Spleen (tissue), 7 donors: ENCODE results near the gene APOA4.

Experiments used
- POLR2A ChIP-seq, 3 donors: fragments of 450-650 bp; IDR thresholded peaks; one replicate each; pipeline ENCODE4 v1.5.1; 2017; ENCODE audit warnings: antibody characterized with exemption in 3 of 3, mild to moderate bottlenecking in 1 of 3
- TF ChIP-seq, protein P1 (sequence below), 11 experiments: fragments of 200-600 bp in 7 of 11; fragments of 450-650 bp in 4 of 11; sonication (generic) in 4 of 11; IDR thresholded peaks in 8 of 11; conservative IDR thresholded peaks in 3 of 11; 1 replicate in 7 of 11; 2 replicates in 4 of 11; pipeline versions ENCODE4 v1.4.0 to v1.8.0; 2016 to 2021; ENCODE audit warnings: antibody characterized with exemption in 11 of 11, inconsistent platforms in 4 of 11, mild to moderate bottlenecking in 1 of 11
- donor health status: DM: no; HTN: no; CAD: no; lungs with moderate emphysema.
- donor health status: DM: no; HTN: no; CAD: no.
- donor health status: DM: no; HTN: no; CAD: no.

- TF ChIP-seq, protein P1, sequence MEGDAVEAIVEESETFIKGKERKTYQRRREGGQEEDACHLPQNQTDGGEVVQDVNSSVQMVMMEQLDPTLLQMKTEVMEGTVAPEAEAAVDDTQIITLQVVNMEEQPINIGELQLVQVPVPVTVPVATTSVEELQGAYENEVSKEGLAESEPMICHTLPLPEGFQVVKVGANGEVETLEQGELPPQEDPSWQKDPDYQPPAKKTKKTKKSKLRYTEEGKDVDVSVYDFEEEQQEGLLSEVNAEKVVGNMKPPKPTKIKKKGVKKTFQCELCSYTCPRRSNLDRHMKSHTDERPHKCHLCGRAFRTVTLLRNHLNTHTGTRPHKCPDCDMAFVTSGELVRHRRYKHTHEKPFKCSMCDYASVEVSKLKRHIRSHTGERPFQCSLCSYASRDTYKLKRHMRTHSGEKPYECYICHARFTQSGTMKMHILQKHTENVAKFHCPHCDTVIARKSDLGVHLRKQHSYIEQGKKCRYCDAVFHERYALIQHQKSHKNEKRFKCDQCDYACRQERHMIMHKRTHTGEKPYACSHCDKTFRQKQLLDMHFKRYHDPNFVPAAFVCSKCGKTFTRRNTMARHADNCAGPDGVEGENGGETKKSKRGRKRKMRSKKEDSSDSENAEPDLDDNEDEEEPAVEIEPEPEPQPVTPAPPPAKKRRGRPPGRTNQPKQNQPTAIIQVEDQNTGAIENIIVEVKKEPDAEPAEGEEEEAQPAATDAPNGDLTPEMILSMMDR (IDR thresholded peaks at IDR 0.05 in 8 of 11, conservative IDR thresholded peaks at IDR 0.05 in 3 of 11): no peak
- TF ChIP-seq POLR2A (IDR thresholded peaks at IDR 0.05): no peak
Observed at GRCh38 chr11:116790167-116791001, 32.7 kb downstream of the APOA4 start.
